SK-N-SH treated with all-trans-retinoic acid at 6 μM for 48 hours (cell line): ENCODE data around the gene CARM1.
"Not testable (repeated sequence)": the region's sequence is repeated elsewhere in the genome, so short reads cannot be mapped to it uniquely, and the experiment has no call there.

Source experiments
- ARNTL ChIP-seq: fragments of 450-650 bp; formaldehyde crosslinking; IDR thresholded peaks from 2 replicates; pipeline ENCODE4 v1.5.0; 2020; ENCODE audit warnings: low read depth, mild to moderate bottlenecking, moderate library complexity, borderline replicate concordance
- ESRRG ChIP-seq: fragments of 250-450 bp; sonication (Bioruptor Pico); IDR thresholded peaks from 2 replicates; pipeline ENCODE4 v1.6.1; 2021; ENCODE audit warnings: mild to moderate bottlenecking
- PPARA ChIP-seq: fragments of 250-450 bp; sonication (Bioruptor Pico); IDR thresholded peaks from 2 replicates; pipeline ENCODE4 v1.5.0; 2020; ENCODE audit warnings: mild to moderate bottlenecking, borderline replicate concordance
- RARB ChIP-seq: fragments of 250-450 bp; sonication (Bioruptor Pico); IDR thresholded peaks from 2 replicates; pipeline ENCODE4 v1.8.0; 2021; ENCODE audit warnings: mild to moderate bottlenecking, moderate library complexity
- ZFP30 ChIP-seq: fragments of 450-650 bp; formaldehyde crosslinking; IDR thresholded peaks from 2 replicates; pipeline ENCODE4 v1.5.0; 2022; ENCODE audit warnings: mild to moderate bottlenecking, moderate library complexity

- TF ChIP-seq ESRRG, RARB, ZFP30, ARNTL, PPARA (CRISPR knock-in tag): not testable (repeated sequence)
Observed at GRCh38 chr19:10941649-10942048, 70.3 kb downstream of the CARM1 start.
